HepG2 (cell line): Measurements from ENCODE around the gene CCDC183. TPM values are rescaled to one million over a fixed set of nuclear protein-coding genes. Genes with fewer than 3 reads are reported as not detected.

Experiments used
- ARNT2 ChIP-seq: sonication (generic); formaldehyde crosslinking; IDR thresholded peaks from 2 replicates; pipeline ENCODE4 v1.8.0; 2022; ENCODE audit warnings: mild to moderate bottlenecking, low read depth, missing genetic modification reagents, moderate library complexity
- ATF2 ChIP-seq: sonication (generic); formaldehyde crosslinking; IDR thresholded peaks from 2 replicates; pipeline ENCODE4 v1.4.0; 2020; ENCODE audit warnings: missing genetic modification reagents
- ATF5 ChIP-seq: sonication (generic); formaldehyde crosslinking; IDR thresholded peaks from 2 replicates; pipeline ENCODE4 v1.4.0; 2020; ENCODE audit warnings: mild to moderate bottlenecking, low read depth, missing genetic modification reagents
- EEA1 ChIP-seq: sonication (generic); formaldehyde crosslinking; IDR thresholded peaks from 2 replicates; pipeline ENCODE4 v1.5.1; 2020; ENCODE audit warnings: mild to moderate bottlenecking, missing genetic modification reagents, borderline replicate concordance
- ERF ChIP-seq: IDR thresholded peaks from 2 replicates; pipeline ENCODE4 v1.6.1; 2018; ENCODE audit warnings: missing biosample characterization, missing genetic modification reagents
- FOXM1 ChIP-seq: sonication (generic); formaldehyde crosslinking; IDR thresholded peaks from 2 replicates; pipeline ENCODE4 v1.5.0; 2020; ENCODE audit warnings: missing genetic modification reagents
- GMEB2 ChIP-seq: IDR thresholded peaks from 2 replicates; pipeline ENCODE4 v1.6.1; 2016; ENCODE audit warnings: missing biosample characterization, missing genetic modification reagents, low read depth
- HNRNPH1 ChIP-seq: fragments of 200-400 bp; formaldehyde crosslinking; optimal IDR thresholded peaks from 2 replicates; pipeline ENCODE3; 2017; ENCODE audit warnings: mild to moderate bottlenecking, low read depth, low read length
- MAF1 ChIP-seq: sonication (generic); formaldehyde crosslinking; IDR thresholded peaks from 2 replicates; pipeline ENCODE4 v1.5.0; 2020; ENCODE audit warnings: missing genetic modification reagents, borderline replicate concordance
- SNAPC4 ChIP-seq: sonication (generic); formaldehyde crosslinking; IDR thresholded peaks from 2 replicates; pipeline ENCODE4 v1.4.0; 2020; ENCODE audit warnings: mild to moderate bottlenecking, missing genetic modification reagents
- SP4 ChIP-seq: sonication (generic); formaldehyde crosslinking; IDR thresholded peaks from 2 replicates; pipeline ENCODE4 v1.8.1; 2023; ENCODE audit warnings: mild to moderate bottlenecking, missing genetic modification reagents
- TBX2 ChIP-seq: sonication (generic); formaldehyde crosslinking; IDR thresholded peaks from 2 replicates; pipeline ENCODE4 v1.5.0; 2020; ENCODE audit warnings: missing genetic modification reagents, mild to moderate bottlenecking, borderline replicate concordance
- ZNF180 ChIP-seq: sonication (generic); formaldehyde crosslinking; IDR thresholded peaks from 2 replicates; pipeline ENCODE4 v1.4.0; 2020; ENCODE audit warnings: low read depth, missing genetic modification reagents, borderline replicate concordance
- ZNF263 ChIP-seq: sonication (generic); formaldehyde crosslinking; IDR thresholded peaks from 2 replicates; pipeline ENCODE4 v1.4.0; 2020; ENCODE audit warnings: missing genetic modification reagents
- polyA plus RNA-seq, 8 experiments: library from polyadenylated mRNA; depleted of rRNA in 3 of 8; stranded (reverse) in 7 of 8; unstranded in 1 of 8; fragments of >200 nt; fragmentation: Illumina TruSeq in 4 of 8; extraction: Trizol in 4 of 8; gene quantifications; 2 replicates each; pipeline versions ENCODE4 v1.2.1 to v1.2.3, GENCODE V29; 2011 to 2016; ENCODE audit warnings: low read depth in 4 of 8, missing spikeins in 1 of 8, mixed read lengths in 1 of 8; ENCODE audit not compliant: insufficient read depth in 1 of 8
- total RNA-seq, 5 experiments: library from RNA; depleted of rRNA; stranded (reverse); fragments of >200 nt; fragmentation: Illumina TruSeq; extraction: Trizol; gene quantifications; 2 replicates each; pipeline ENCODE4 v1.2.3, GENCODE V29; 2016; ENCODE audit warnings: low read depth in 1 of 5

CCDC183 gene
- total and polyA plus RNA-seq, 2 of the 13 experiments (the other 11 are each of a cell fraction or from before 2014, with no cell fraction given) = 5.0 to 66.4 TPM

GRCh38 chr9:136850866-136851775, 55.0 kb downstream of the CCDC183 start (continued):
- TF ChIP-seq TBX2 (CRISPR knock-in tag) (0 out of 2 replicates have a peak, but pooled peaks have one; percentile 25), ZNF263 (CRISPR knock-in tag) (no peak), HNRNPH1 (no peak), SP4 (CRISPR knock-in tag) (0 out of 2 replicates have a peak, but pooled peaks have one; percentile 19), GMEB2 (CRISPR knock-in tag) (no peak), SNAPC4 (CRISPR knock-in tag) (no peak), MAF1 (CRISPR knock-in tag) (no peak), ATF5 (CRISPR knock-in tag) (no peak), ATF2 (CRISPR knock-in tag) (no peak), FOXM1 (CRISPR knock-in tag) (no peak), ZNF180 (no peak), EEA1 (CRISPR knock-in tag) (no peak), ERF (CRISPR knock-in tag) (no peak), ARNT2 (no peak)
